Measurements from ENCODE around the gene CHST3.

CHST3 gene

GRCh38 chr10:72022228-72022627, 58.0 kb downstream of the CHST3 start:
- Histone ChIP-seq H2BK120ac (ENCODE audit: low read depth, low read length) (no peak overlapping the region), H3K79me1 (ENCODE audit: low read length) (no peaks in the 10 kb centered on the region), H3K4me3 (ENCODE audit: low read length) (no peak overlapping the region), H3K27me3 (ENCODE audit: insufficient read depth, low read length, poor library complexity) (no peaks in the 10 kb centered on the region), H3K4me1 (ENCODE audit: control insufficient read depth, low read depth, low read length) (no peaks in the 10 kb centered on the region), H3K79me2 (ENCODE audit: control insufficient read depth, insufficient read depth, low read length) (no peaks in the 10 kb centered on the region), H3K9ac (ENCODE audit: low read length) (no peak overlapping the region), H3K36me3 (ENCODE audit: control insufficient read depth, insufficient read depth, low read length) (no peaks in the 10 kb centered on the region), H3K23ac (ENCODE audit: low read length) (no peak overlapping the region), H3K4me2 (ENCODE audit: low read length) (no peak overlapping the region), H3K56ac (ENCODE audit: low read length) (no peak overlapping the region), H2BK5ac (ENCODE audit: low read length) (no peak overlapping the region), H2BK15ac (replicated peaks; ENCODE audit: low read depth) (no peak overlapping the region), H3K27ac (ENCODE audit: low read depth, low read length) (no peak overlapping the region), H4K5ac (ENCODE audit: low read length) (no peak overlapping the region), H2AK5ac (ENCODE audit: low read length) (no peak overlapping the region), H3K18ac (ENCODE audit: low read length) (no peak overlapping the region), H4K8ac (ENCODE audit: low read depth, low read length) (no peak overlapping the region), H3K4ac (ENCODE audit: low read depth, low read length) (no peak overlapping the region)
- no CpG with 5 or more reads among the region's 6 CpGs for WGBS (ENCODE audit: extremely low coverage, insufficient coverage, low lambda C conversion rate)
- no peak for DNase-seq

DNA sequence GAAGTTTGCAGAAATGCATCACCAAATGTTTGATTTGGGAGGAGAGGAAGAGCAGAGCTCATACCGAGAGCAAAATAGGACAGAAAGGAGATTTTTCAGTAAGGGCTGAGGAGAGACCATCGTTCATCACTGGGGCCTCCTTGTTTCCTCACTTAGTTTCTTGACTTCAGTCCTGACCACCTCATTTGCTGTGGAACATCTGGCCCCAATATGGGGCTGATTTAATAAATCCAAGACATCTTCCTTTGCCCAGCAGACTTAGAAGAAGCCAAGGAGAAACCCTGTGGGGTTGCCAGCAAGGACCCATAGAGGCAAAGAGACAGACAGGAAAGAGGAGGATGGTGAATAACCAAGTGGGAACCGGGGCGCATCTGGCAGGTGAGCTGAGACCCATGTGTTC, 60.4 kb downstream of the CHST3 start:
- Histone ChIP-seq H3K4me3 (ENCODE audit: low read length) (no peak overlapping the region), H3K9ac (ENCODE audit: low read length) (no peak overlapping the region), H2BK5ac (ENCODE audit: low read length) (no peak overlapping the region), H3K18ac (ENCODE audit: low read length) (no peak overlapping the region), H2BK15ac (replicated peaks; ENCODE audit: low read depth) (no peak overlapping the region), H3K4me1 (ENCODE audit: control insufficient read depth, low read depth, low read length) (no peaks in the 10 kb centered on the region), H3K79me1 (ENCODE audit: low read length) (no peaks in the 10 kb centered on the region), H4K5ac (ENCODE audit: low read length) (no peak overlapping the region), H4K8ac (ENCODE audit: low read depth, low read length) (no peak overlapping the region), H2BK120ac (ENCODE audit: low read depth, low read length) (no peak overlapping the region), H3K36me3 (ENCODE audit: control insufficient read depth, insufficient read depth, low read length) (no peaks in the 10 kb centered on the region), H3K27me3 (ENCODE audit: insufficient read depth, low read length, poor library complexity) (no peaks in the 10 kb centered on the region), H3K23ac (ENCODE audit: low read length) (no peak overlapping the region), H3K79me2 (ENCODE audit: control insufficient read depth, insufficient read depth, low read length) (no peaks in the 10 kb centered on the region), H2AK5ac (ENCODE audit: low read length) (no peak overlapping the region), H3K27ac (ENCODE audit: low read depth, low read length) (no peak overlapping the region), H3K56ac (ENCODE audit: low read length) (no peak overlapping the region), H3K4ac (ENCODE audit: low read depth, low read length) (no peak overlapping the region), H3K4me2 (ENCODE audit: low read length) (no peak overlapping the region)
- WGBS (ENCODE audit: extremely low coverage, insufficient coverage, low lambda C conversion rate) = no CpG with 5 or more reads among the region's 4 CpGs
- no peak for DNase-seq

GRCh38 chr10:72025400-72025799, 61.2 kb downstream of the CHST3 start:
- H3K56ac ChIP-seq (ENCODE audit: low read length) = no peak overlapping the region
- DNase-seq = no peak
- H3K4me1 ChIP-seq (ENCODE audit: control insufficient read depth, low read depth, low read length) = no peaks in the 10 kb centered on the region
- no peaks in the 10 kb centered on the region for H3K27me3 ChIP-seq (ENCODE audit: insufficient read depth, low read length, poor library complexity)
- H3K36me3 ChIP-seq (ENCODE audit: control insufficient read depth, insufficient read depth, low read length) = no peaks in the 10 kb centered on the region
- H3K23ac ChIP-seq (ENCODE audit: low read length) = no peak overlapping the region
- no peak overlapping the region for H4K5ac ChIP-seq (ENCODE audit: low read length)
- H3K4me3 ChIP-seq (ENCODE audit: low read length) = no peak overlapping the region
- no peak overlapping the region for H3K9ac ChIP-seq (ENCODE audit: low read length)
- no peak overlapping the region for H3K27ac ChIP-seq (ENCODE audit: low read depth, low read length)
- no peak overlapping the region for H3K4me2 ChIP-seq (ENCODE audit: low read length)
- no CpG with 5 or more reads among the region's 8 CpGs for WGBS (ENCODE audit: extremely low coverage, insufficient coverage, low lambda C conversion rate)
- H2BK15ac ChIP-seq (replicated peaks; ENCODE audit: low read depth) = no peak overlapping the region
- H2BK120ac ChIP-seq (ENCODE audit: low read depth, low read length) = no peak overlapping the region
- no peaks in the 10 kb centered on the region for H3K79me2 ChIP-seq (ENCODE audit: control insufficient read depth, insufficient read depth, low read length)
- no peak overlapping the region for H3K4ac ChIP-seq (ENCODE audit: low read depth, low read length)
- H2BK5ac ChIP-seq (ENCODE audit: low read length) = no peak overlapping the region
- H3K79me1 ChIP-seq (ENCODE audit: low read length) = no peaks in the 10 kb centered on the region
- no peak overlapping the region for H4K8ac ChIP-seq (ENCODE audit: low read depth, low read length)
- H3K18ac ChIP-seq (ENCODE audit: low read length) = no peak overlapping the region
- H2AK5ac ChIP-seq (ENCODE audit: low read length) = no peak overlapping the region

DNA sequence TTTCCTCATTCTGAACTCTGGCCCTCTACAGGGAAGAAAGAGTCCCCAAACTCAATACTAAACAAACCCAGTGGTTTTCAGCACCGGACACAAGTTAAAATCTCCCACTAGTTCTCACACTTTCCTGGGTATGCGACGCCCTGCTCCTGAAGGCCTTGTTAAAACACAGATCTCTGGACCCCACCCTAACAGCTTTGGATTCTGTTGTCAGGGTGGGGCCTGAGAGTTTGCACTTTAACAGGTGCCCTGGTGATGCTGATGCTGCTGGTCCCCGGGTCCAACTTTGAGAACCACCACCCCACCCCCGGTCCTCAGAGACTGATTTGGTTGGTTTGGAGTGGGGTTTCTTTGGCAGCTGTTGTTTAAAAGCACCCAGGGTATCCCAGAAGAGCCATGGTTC, 61.6 kb downstream of the CHST3 start:
- no peak for DNase-seq
- WGBS (ENCODE audit: extremely low coverage, insufficient coverage, low lambda C conversion rate) = no CpG with 5 or more reads among the region's 5 CpGs

GRCh38 chr10:72026278-72027111, 62.3 kb downstream of the CHST3 start:
- Histone ChIP-seq H3K27ac (ENCODE audit: low read depth, low read length) (no peak overlapping the region), H3K4me3 (ENCODE audit: low read length) (no peak overlapping the region), H3K79me1 (ENCODE audit: low read length) (no peaks in the 10 kb centered on the region), H3K9ac (ENCODE audit: low read length) (no peak overlapping the region), H3K56ac (ENCODE audit: low read length) (no peak overlapping the region), H3K23ac (ENCODE audit: low read length) (no peak overlapping the region), H2AK5ac (ENCODE audit: low read length) (no peak overlapping the region), H2BK120ac (ENCODE audit: low read depth, low read length) (no peak overlapping the region), H3K79me2 (ENCODE audit: control insufficient read depth, insufficient read depth, low read length) (no peaks in the 10 kb centered on the region), H3K27me3 (ENCODE audit: insufficient read depth, low read length, poor library complexity) (no peaks in the 10 kb centered on the region), H3K18ac (ENCODE audit: low read length) (no peak overlapping the region), H4K8ac (ENCODE audit: low read depth, low read length) (no peak overlapping the region), H2BK5ac (ENCODE audit: low read length) (no peak overlapping the region), H4K5ac (ENCODE audit: low read length) (no peak overlapping the region), H3K4me1 (ENCODE audit: control insufficient read depth, low read depth, low read length) (no peaks in the 10 kb centered on the region), H2BK15ac (replicated peaks; ENCODE audit: low read depth) (no peak overlapping the region), H3K4ac (ENCODE audit: low read depth, low read length) (no peak overlapping the region), H3K4me2 (ENCODE audit: low read length) (no peak overlapping the region), H3K36me3 (ENCODE audit: control insufficient read depth, insufficient read depth, low read length) (no peaks in the 10 kb centered on the region)
- WGBS (ENCODE audit: extremely low coverage, insufficient coverage, low lambda C conversion rate) = no CpG with 5 or more reads among the region's 14 CpGs
- DNase-seq = no peak

More for the DNA sequence above, 61.6 kb downstream of the CHST3 start:
- Histone ChIP-seq H3K18ac (ENCODE audit: low read length) (no peak overlapping the region), H2BK15ac (replicated peaks; ENCODE audit: low read depth) (no peak overlapping the region), H3K79me2 (ENCODE audit: control insufficient read depth, insufficient read depth, low read length) (no peaks in the 10 kb centered on the region), H3K23ac (ENCODE audit: low read length) (no peak overlapping the region), H2BK5ac (ENCODE audit: low read length) (no peak overlapping the region), H3K36me3 (ENCODE audit: control insufficient read depth, insufficient read depth, low read length) (no peaks in the 10 kb centered on the region), H3K56ac (ENCODE audit: low read length) (no peak overlapping the region), H3K79me1 (ENCODE audit: low read length) (no peaks in the 10 kb centered on the region), H3K4me3 (ENCODE audit: low read length) (no peak overlapping the region), H2BK120ac (ENCODE audit: low read depth, low read length) (no peak overlapping the region), H3K27me3 (ENCODE audit: insufficient read depth, low read length, poor library complexity) (no peaks in the 10 kb centered on the region), H3K9ac (ENCODE audit: low read length) (no peak overlapping the region), H3K4ac (ENCODE audit: low read depth, low read length) (no peak overlapping the region), H2AK5ac (ENCODE audit: low read length) (no peak overlapping the region), H4K5ac (ENCODE audit: low read length) (no peak overlapping the region), H3K27ac (ENCODE audit: low read depth, low read length) (no peak overlapping the region), H3K4me1 (ENCODE audit: control insufficient read depth, low read depth, low read length) (no peaks in the 10 kb centered on the region), H3K4me2 (ENCODE audit: low read length) (no peak overlapping the region), H4K8ac (ENCODE audit: low read depth, low read length) (no peak overlapping the region)

- no peak overlapping the region for H3K18ac ChIP-seq (ENCODE audit: low read length)
- no peak overlapping the region for H3K4ac ChIP-seq (ENCODE audit: low read depth, low read length)
- H2BK15ac ChIP-seq (replicated peaks; ENCODE audit: low read depth) = no peak overlapping the region
- H3K36me3 ChIP-seq (ENCODE audit: control insufficient read depth, insufficient read depth, low read length) = no peaks in the 10 kb centered on the region
- WGBS (ENCODE audit: extremely low coverage, insufficient coverage, low lambda C conversion rate) = no CpG with 5 or more reads among the region's 6 CpGs
- no peak overlapping the region for H3K23ac ChIP-seq (ENCODE audit: low read length)
- no peak overlapping the region for H3K9ac ChIP-seq (ENCODE audit: low read length)
- no peak overlapping the region for H3K56ac ChIP-seq (ENCODE audit: low read length)
- no peaks in the 10 kb centered on the region for H3K79me1 ChIP-seq (ENCODE audit: low read length)
- H3K4me1 ChIP-seq (ENCODE audit: control insufficient read depth, low read depth, low read length) = no peaks in the 10 kb centered on the region
- no peak overlapping the region for H3K4me3 ChIP-seq (ENCODE audit: low read length)
- H3K4me2 ChIP-seq (ENCODE audit: low read length) = no peak overlapping the region
- no peak overlapping the region for H4K8ac ChIP-seq (ENCODE audit: low read depth, low read length)
- no peak overlapping the region for H2AK5ac ChIP-seq (ENCODE audit: low read length)
- H2BK120ac ChIP-seq (ENCODE audit: low read depth, low read length) = no peak overlapping the region
- no peaks in the 10 kb centered on the region for H3K27me3 ChIP-seq (ENCODE audit: insufficient read depth, low read length, poor library complexity)
- H3K79me2 ChIP-seq (ENCODE audit: control insufficient read depth, insufficient read depth, low read length) = no peaks in the 10 kb centered on the region
- H2BK5ac ChIP-seq (ENCODE audit: low read length) = no peak overlapping the region
- DNase-seq = no peak
- H4K5ac ChIP-seq (ENCODE audit: low read length) = no peak overlapping the region
- no peak overlapping the region for H3K27ac ChIP-seq (ENCODE audit: low read depth, low read length)
Measured at GRCh38 chr10:72027498-72027897, 63.3 kb downstream of the CHST3 start.

Data from mesendoderm (in vitro differentiated cells).